AG09309 (cell line): ENCODE measurements around the gene GNAI1.
"Not testable (repeated sequence)": the region's sequence is repeated elsewhere in the genome, so short reads cannot be mapped to it uniquely, and the experiment has no call there.

Experiments
- DNase-seq: peaks from one replicate; pipeline ENCODE4 v3.0.0-alpha.2; 2010; ENCODE audit warnings: low read depth
- H3K4me3 ChIP-seq: 2 replicates; pipeline ENCODE4 v1.5.1; 2011; ENCODE audit warnings: mild to moderate bottlenecking, low read depth, low read length, moderate library complexity; ENCODE audit not compliant: control insufficient read depth
- CTCF ChIP-seq: IDR thresholded peaks from 2 replicates; pipeline ENCODE4 v1.5.1; 2011; ENCODE audit warnings: mild to moderate bottlenecking, low read depth, low read length, inconsistent platforms; ENCODE audit not compliant: insufficient read depth, control insufficient read depth; ENCODE audit errors: missing control alignments

Gene GNAI1

GRCh38 chr7:80154656-80155333 lies 20.2 kb downstream of the GNAI1 start:
- DNase-seq = no peak
- no peak for TF ChIP-seq CTCF

GRCh38 chr7:80155374-80155773 lies 20.7 kb downstream of the GNAI1 start:
- no peak for DNase-seq
- H3K4me3 ChIP-seq = no peak overlapping the region
- no peak for TF ChIP-seq CTCF

More at GRCh38 chr7:80154656-80155333, 20.2 kb downstream of the GNAI1 start:
- H3K4me3 ChIP-seq = no peak overlapping the region

GRCh38 chr7:80157770-80158169 lies 23.1 kb downstream of the GNAI1 start:
- DNase-seq, H3K4me3 ChIP-seq: not testable (repeated sequence)

DNA sequence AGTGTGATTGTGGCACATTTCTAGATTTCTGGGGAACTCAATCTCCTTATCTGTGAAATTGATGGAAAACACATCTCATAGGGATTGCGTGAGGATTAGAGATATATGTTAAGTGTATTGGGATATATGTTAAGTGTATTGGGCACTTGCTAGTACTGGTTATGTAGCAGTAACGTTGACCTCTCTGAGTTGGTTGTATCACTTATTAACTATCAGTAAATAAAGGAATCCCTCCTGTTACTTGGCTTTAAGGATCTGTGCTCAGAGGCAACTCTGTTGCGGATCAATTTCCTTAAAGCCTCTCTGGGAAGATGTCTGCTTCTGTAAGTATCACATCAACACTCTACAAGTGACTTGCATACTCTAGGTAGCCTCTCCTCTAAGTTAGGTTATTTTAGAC lies 25.2 kb downstream of the GNAI1 start:
- H3K4me3 ChIP-seq = no peak overlapping the region
- no peak for TF ChIP-seq CTCF
- no peak for DNase-seq

- no peak overlapping the region for H3K4me3 ChIP-seq
- DNase-seq = no peak
- no peak for TF ChIP-seq CTCF
These were observed 26.8 kb downstream of the GNAI1 start for GRCh38 chr7:80161466-80161865.

DNA sequence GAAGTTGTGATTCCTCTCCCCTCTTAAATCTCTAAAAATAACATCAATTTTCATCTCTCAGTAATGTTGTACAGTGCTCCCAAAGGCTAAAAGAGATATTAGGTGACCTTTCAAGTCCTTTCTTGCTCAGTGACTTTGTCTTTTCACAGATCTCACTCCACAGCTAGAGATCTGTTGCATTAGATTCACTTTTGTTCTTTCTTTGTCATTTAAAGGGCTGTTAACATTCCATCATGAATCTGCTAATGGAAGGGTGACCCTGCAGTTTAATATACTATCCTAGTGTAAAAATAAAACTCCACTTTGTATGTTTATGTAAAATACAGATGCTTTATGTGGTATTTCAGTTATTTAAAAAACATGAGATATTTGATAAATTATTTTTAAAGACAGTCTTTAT lies 30.5 kb downstream of the GNAI1 start:
- no peak for DNase-seq
- H3K4me3 ChIP-seq = no peak overlapping the region
- no peak for TF ChIP-seq CTCF

DNA sequence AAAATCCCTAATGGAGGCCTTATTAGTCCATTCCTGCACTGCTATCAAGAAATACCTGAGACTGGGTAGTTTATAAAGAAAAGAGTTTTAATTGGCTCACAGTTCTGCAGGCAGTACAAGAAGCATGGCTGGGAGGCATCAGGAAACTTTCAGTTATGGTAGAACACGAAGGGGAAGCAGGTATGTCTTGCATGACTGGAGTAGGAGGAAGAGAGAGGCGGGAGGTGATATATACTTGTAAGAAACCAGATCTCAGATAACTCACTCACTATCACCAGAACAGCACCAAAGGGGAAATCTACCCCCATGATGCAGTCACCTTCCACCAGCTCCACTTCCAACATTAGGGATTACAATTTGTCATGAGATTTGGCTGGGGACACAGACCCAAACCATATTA lies 35.8 kb downstream of the GNAI1 start:
- TF ChIP-seq CTCF = no peak
- no peak for DNase-seq
- no peak overlapping the region for H3K4me3 ChIP-seq
